Sigmoid colon (tissue), 4 donors: Measurements from ENCODE around the gene SLC22A3.

Experiments
- EP300 ChIP-seq, 4 donors: sonication (generic); formaldehyde crosslinking; IDR thresholded peaks; one replicate each; pipeline ENCODE4 v1.6.1; 2017; ENCODE audit warnings: antibody characterized with exemption in 4 of 4
- TF ChIP-seq, protein P1 (sequence below), 4 experiments: fragments of 450-650 bp in 3 of 4; fragments of 200-600 bp in 1 of 4; IDR thresholded peaks; one replicate each; pipeline ENCODE4 v1.5.1; 2016 to 2019; ENCODE audit warnings: antibody characterized with exemption in 4 of 4, mild to moderate bottlenecking in 3 of 4, moderate library complexity in 2 of 4

DNA sequence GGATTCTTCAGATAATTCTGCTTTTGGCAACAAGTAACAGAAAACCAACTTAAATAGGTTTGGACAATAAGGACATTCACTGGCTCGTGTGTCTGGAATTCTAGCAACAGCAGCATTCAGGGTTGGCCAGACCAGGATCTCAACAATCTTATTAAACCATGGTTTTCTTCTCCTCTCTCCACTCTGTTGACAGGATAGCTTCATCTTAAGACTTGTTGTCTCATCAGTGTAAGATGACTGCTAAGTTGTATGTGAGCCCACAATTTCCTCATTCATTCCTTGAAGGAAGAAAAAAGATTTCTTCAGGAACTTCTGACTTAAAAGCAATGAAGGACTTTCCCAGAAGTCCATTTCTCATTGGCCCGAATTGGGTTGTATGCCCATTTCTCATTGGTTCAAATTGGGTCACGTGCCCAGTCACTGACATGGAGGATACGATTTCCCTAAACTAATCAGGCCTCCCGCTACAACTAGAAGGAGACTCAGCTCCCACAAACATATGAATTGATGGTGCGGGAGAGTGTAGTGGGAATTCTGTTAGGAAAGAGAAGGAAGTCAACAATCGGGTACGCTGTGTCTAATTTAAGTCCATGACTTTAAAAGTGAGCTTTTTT, 83.7 kb downstream of the SLC22A3 start:
- no peak for TF ChIP-seq EP300 (IDR thresholded peaks at IDR 0.05)
- TF ChIP-seq, protein P1, sequence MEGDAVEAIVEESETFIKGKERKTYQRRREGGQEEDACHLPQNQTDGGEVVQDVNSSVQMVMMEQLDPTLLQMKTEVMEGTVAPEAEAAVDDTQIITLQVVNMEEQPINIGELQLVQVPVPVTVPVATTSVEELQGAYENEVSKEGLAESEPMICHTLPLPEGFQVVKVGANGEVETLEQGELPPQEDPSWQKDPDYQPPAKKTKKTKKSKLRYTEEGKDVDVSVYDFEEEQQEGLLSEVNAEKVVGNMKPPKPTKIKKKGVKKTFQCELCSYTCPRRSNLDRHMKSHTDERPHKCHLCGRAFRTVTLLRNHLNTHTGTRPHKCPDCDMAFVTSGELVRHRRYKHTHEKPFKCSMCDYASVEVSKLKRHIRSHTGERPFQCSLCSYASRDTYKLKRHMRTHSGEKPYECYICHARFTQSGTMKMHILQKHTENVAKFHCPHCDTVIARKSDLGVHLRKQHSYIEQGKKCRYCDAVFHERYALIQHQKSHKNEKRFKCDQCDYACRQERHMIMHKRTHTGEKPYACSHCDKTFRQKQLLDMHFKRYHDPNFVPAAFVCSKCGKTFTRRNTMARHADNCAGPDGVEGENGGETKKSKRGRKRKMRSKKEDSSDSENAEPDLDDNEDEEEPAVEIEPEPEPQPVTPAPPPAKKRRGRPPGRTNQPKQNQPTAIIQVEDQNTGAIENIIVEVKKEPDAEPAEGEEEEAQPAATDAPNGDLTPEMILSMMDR (IDR thresholded peaks at IDR 0.05): no peak
